MM.1S (cell line): ENCODE measurements around the gene ARHGAP36.

ENCODE experiments used
- DNase-seq: peaks from one replicate; pipeline ENCODE4 v3.0.0-alpha.2; 2015
- H2AFZ ChIP-seq: fragments of 300-600 bp; sonication (generic); 2 replicates; pipeline ENCODE4 v1.6.0; 2016; ENCODE audit warnings: antibody characterized with exemption, low read length
- H3F3A ChIP-seq: fragments of 300-600 bp; sonication (generic); 2 replicates; pipeline ENCODE4 v1.6.1; 2016; ENCODE audit warnings: mild to moderate bottlenecking, antibody characterized with exemption, low read length, moderate library complexity, mixed read lengths; ENCODE audit not compliant: insufficient read depth
- H3K27ac ChIP-seq: fragments of 300-600 bp; sonication (generic); 2 replicates; pipeline ENCODE4 v1.5.1; 2016; ENCODE audit warnings: mild to moderate bottlenecking, low read length
- H3K27me3 ChIP-seq: fragments of 300-600 bp; sonication (generic); replicated peaks from 2 replicates; pipeline ENCODE4 v1.6.0; 2016; ENCODE audit warnings: low read length; ENCODE audit not compliant: insufficient read depth
- H3K36me3 ChIP-seq: fragments of 300-600 bp; sonication (generic); replicated peaks from 2 replicates; pipeline ENCODE4 v1.6.1; 2016; ENCODE audit warnings: mild to moderate bottlenecking, low read length, mixed read lengths; ENCODE audit not compliant: insufficient read depth
- H3K4me1 ChIP-seq: fragments of 300-600 bp; sonication (generic); 2 replicates; pipeline ENCODE4 v1.6.1; 2016; ENCODE audit warnings: low read length, mixed read lengths
- H3K4me2 ChIP-seq: fragments of 300-600 bp; sonication (generic); 2 replicates; pipeline ENCODE4 v1.6.0; 2016; ENCODE audit warnings: low read depth, low read length
- H3K4me3 ChIP-seq: fragments of 300-600 bp; sonication (generic); 2 replicates; pipeline ENCODE4 v1.5.1; 2016; ENCODE audit warnings: low read length, mixed read lengths
- H3K79me2 ChIP-seq: fragments of 300-600 bp; sonication (generic); 2 replicates; pipeline ENCODE4 v1.6.1; 2016; ENCODE audit warnings: mixed run types, low read length, mixed read lengths
- H3K9ac ChIP-seq: fragments of 300-600 bp; sonication (generic); 2 replicates; pipeline ENCODE4 v1.6.1; 2016; ENCODE audit warnings: low read length, mixed read lengths
- H3K9me2 ChIP-seq: fragments of 300-600 bp; sonication (generic); replicated peaks from 2 replicates; pipeline ENCODE4 v1.6.1; 2016; ENCODE audit warnings: mild to moderate bottlenecking, low read length, mixed read lengths; ENCODE audit not compliant: insufficient read depth
- H3K9me3 ChIP-seq: fragments of 300-600 bp; sonication (generic); replicated peaks from 2 replicates; pipeline ENCODE4 v1.6.1; 2016; ENCODE audit warnings: mild to moderate bottlenecking, low read length, mixed read lengths; ENCODE audit not compliant: insufficient read depth
- H4K20me1 ChIP-seq: fragments of 300-600 bp; sonication (generic); 2 replicates; pipeline ENCODE4 v1.6.1; 2016; ENCODE audit warnings: mild to moderate bottlenecking, low read length, moderate library complexity, mixed read lengths; ENCODE audit not compliant: insufficient read depth
- EZH2 ChIP-seq: fragments of 300-600 bp; sonication (generic); optimal IDR thresholded peaks from 2 replicates; pipeline ENCODE3; 2017; ENCODE audit warnings: low read depth, mild to moderate bottlenecking, antibody characterized with exemption, low read length, mixed read lengths
- EZH2phosphoT487 ChIP-seq: fragments of 300-600 bp; sonication (generic); IDR thresholded peaks from 2 replicates; pipeline ENCODE4 v1.6.1; 2018; ENCODE audit warnings: antibody characterized with exemption, low read length
- TF ChIP-seq, protein P1 (sequence below): fragments of 300-600 bp; sonication (generic); IDR thresholded peaks from 2 replicates; pipeline ENCODE4 v1.5.1; 2016; ENCODE audit warnings: antibody characterized with exemption, low read length, mixed read lengths

ARHGAP36 gene

DNA sequence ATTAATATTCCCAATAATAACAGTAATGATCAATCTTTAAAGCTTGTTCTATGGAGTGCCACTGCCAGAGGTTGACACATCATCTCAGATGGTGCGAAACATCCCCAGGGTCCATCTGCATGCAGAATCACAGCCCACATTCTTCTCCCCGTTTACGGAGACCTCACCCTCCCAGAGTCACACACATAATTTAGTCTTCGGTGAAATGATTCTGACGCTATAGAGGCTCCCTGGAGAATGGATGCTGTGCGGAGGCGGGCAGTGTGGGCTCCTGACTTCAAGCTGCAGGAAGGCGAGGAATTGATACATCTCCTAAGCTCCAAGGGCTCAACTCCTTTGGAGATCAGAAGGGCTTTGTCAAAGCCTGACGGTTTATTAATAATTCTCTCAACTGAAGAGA is 11.0 kb upstream of the ARHGAP36 start:
- Histone ChIP-seq H3F3A (no peaks in the 10 kb centered on the region), H2AFZ (no peak overlapping the region), H3K4me2 (no peak overlapping the region), H3K4me1 (no peaks in the 10 kb centered on the region), H3K27me3 (no peaks in the 10 kb centered on the region), H3K79me2 (no peaks in the 10 kb centered on the region), H3K9ac (no peak overlapping the region), H4K20me1 (no peaks in the 10 kb centered on the region), H3K9me3 (no peaks in the 10 kb centered on the region), H3K9me2 (no peaks in the 10 kb centered on the region), H3K36me3 (no peaks in the 10 kb centered on the region), H3K4me3 (no peak overlapping the region), H3K27ac (no peak overlapping the region)
- DNase-seq = no peak
- TF ChIP-seq EZH2 = no peak
- TF ChIP-seq, protein P1, sequence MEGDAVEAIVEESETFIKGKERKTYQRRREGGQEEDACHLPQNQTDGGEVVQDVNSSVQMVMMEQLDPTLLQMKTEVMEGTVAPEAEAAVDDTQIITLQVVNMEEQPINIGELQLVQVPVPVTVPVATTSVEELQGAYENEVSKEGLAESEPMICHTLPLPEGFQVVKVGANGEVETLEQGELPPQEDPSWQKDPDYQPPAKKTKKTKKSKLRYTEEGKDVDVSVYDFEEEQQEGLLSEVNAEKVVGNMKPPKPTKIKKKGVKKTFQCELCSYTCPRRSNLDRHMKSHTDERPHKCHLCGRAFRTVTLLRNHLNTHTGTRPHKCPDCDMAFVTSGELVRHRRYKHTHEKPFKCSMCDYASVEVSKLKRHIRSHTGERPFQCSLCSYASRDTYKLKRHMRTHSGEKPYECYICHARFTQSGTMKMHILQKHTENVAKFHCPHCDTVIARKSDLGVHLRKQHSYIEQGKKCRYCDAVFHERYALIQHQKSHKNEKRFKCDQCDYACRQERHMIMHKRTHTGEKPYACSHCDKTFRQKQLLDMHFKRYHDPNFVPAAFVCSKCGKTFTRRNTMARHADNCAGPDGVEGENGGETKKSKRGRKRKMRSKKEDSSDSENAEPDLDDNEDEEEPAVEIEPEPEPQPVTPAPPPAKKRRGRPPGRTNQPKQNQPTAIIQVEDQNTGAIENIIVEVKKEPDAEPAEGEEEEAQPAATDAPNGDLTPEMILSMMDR = no peak
- no peak for TF ChIP-seq EZH2phosphoT487

DNA sequence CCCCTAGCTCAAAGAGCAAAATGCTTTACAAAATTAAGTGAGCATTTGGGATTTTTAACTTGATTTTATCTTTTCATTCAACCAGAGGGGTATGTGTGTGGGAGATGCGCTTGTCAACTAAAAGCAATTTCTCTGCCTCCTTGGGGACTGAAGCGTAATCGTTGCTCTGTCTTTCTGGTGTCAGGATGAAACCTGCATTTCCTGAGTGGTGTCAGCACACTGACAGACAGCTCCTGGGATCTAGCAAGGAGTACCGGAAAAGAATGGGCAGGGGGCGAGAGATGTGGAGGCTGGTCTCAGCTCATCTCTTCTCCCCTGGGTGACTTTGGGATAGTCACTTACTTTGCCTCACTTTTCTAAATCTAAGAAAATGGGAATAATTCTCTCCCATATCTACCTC is 5.1 kb upstream of the ARHGAP36 start:
- Histone ChIP-seq H3K9me2 (no peaks in the 10 kb centered on the region), H3K9me3 (no peaks in the 10 kb centered on the region), H4K20me1 (no peaks in the 10 kb centered on the region), H3K27me3 (no peaks in the 10 kb centered on the region), H3K27ac (no peak overlapping the region), H3F3A (no peaks in the 10 kb centered on the region), H3K36me3 (no peaks in the 10 kb centered on the region), H3K4me2 (no peak overlapping the region), H3K79me2 (no peaks in the 10 kb centered on the region), H3K9ac (no peak overlapping the region), H2AFZ (no peak overlapping the region), H3K4me1 (no peaks in the 10 kb centered on the region), H3K4me3 (no peak overlapping the region)
- no peak for TF ChIP-seq EZH2phosphoT487
- TF ChIP-seq, protein P1 = no peak
- no peak for TF ChIP-seq EZH2
- no peak for DNase-seq

DNA sequence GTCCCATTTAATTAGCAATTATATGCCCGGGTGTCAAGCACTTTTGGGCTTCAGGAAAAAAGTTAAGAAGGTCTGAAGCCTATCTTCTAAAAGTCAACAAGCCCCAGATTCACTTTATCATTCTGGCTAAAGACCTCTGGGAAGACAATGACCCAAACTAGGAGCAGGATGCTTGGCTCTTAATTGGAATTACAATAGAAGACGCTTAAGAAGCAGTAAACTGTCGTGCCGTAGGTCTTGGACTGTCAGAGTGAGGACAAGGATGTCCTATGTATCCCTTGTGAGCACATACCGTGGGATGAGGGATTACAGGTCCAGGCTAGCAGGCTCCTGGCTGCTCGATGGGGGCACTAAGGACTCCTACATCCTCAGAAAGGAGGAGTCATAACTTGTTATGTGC is 3.2 kb upstream of the ARHGAP36 start:
- no peak for DNase-seq
- H3F3A ChIP-seq = no peaks in the 10 kb centered on the region
- no peaks in the 10 kb centered on the region for H3K27me3 ChIP-seq
- no peak overlapping the region for H2AFZ ChIP-seq
- no peaks in the 10 kb centered on the region for H3K4me1 ChIP-seq
- no peak overlapping the region for H3K4me2 ChIP-seq
- no peak overlapping the region for H3K9ac ChIP-seq
- no peaks in the 10 kb centered on the region for H3K9me2 ChIP-seq
- H3K79me2 ChIP-seq = no peaks in the 10 kb centered on the region
- no peaks in the 10 kb centered on the region for H3K9me3 ChIP-seq
- no peaks in the 10 kb centered on the region for H4K20me1 ChIP-seq
- no peaks in the 10 kb centered on the region for H3K36me3 ChIP-seq
- no peak overlapping the region for H3K4me3 ChIP-seq
- H3K27ac ChIP-seq = no peak overlapping the region
- TF ChIP-seq, protein P1 = no peak
- no peak for TF ChIP-seq EZH2phosphoT487
- TF ChIP-seq EZH2 = no peak
